Tibial nerve (tissue), 4 donors: ENCODE results near the gene CLCNKA.

ENCODE experiments used
- EP300 ChIP-seq, 2 donors: sonication (generic); formaldehyde crosslinking; IDR thresholded peaks; one replicate each; pipeline ENCODE4 v1.6.1; 2017; ENCODE audit warnings: antibody characterized with exemption in 2 of 2, mild to moderate bottlenecking in 1 of 2
- TF ChIP-seq, protein P1 (sequence below), 5 experiments: fragments of 200-600 bp in 3 of 5; fragments of 450-650 bp in 2 of 5; sonication (generic) in 3 of 5; IDR thresholded peaks; one replicate each; pipeline ENCODE4 v1.5.1; 2016 to 2019; ENCODE audit warnings: antibody characterized with exemption in 5 of 5, mild to moderate bottlenecking in 3 of 5, moderate library complexity in 2 of 5

DNA sequence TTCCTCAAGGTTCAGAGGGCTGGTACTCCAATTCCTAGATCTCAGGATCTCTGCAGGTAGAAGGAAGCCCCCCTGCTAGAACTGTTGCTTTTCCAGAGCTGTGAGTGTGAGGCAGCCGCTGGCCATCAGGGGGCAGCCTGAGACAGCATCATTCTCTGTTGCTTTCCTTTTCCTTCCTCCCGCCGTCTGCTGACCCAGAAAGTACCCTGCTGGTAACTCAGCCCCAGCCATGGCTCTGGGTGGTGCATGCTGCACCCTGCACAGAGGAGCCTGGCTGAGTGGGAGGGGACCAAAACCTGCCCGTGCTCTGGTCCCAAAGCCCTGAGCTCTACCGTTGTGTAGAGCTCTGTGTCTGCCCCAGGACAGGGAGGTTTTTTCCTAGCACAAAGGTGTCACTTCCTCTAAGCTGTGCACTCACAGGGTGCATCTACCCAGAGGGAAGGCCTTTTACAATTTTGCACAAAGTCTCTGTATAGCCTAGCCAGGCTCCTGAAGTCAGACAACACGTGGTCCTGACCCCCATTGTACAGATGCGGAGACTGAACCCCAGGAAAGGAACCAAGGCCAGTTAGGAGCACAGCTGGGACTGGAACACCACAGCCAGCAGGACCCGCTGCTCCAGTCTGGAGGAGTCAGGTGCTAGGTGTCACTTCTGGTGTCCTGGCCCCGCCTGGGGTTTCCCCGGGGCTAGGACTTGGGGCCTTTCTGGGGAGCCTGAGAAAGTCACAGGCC, 57.3 kb downstream of the CLCNKA start:
- peak in 1 of 2 donors; percentile 34 for TF ChIP-seq EP300 (IDR thresholded peaks at IDR 0.05)
- TF ChIP-seq, protein P1, sequence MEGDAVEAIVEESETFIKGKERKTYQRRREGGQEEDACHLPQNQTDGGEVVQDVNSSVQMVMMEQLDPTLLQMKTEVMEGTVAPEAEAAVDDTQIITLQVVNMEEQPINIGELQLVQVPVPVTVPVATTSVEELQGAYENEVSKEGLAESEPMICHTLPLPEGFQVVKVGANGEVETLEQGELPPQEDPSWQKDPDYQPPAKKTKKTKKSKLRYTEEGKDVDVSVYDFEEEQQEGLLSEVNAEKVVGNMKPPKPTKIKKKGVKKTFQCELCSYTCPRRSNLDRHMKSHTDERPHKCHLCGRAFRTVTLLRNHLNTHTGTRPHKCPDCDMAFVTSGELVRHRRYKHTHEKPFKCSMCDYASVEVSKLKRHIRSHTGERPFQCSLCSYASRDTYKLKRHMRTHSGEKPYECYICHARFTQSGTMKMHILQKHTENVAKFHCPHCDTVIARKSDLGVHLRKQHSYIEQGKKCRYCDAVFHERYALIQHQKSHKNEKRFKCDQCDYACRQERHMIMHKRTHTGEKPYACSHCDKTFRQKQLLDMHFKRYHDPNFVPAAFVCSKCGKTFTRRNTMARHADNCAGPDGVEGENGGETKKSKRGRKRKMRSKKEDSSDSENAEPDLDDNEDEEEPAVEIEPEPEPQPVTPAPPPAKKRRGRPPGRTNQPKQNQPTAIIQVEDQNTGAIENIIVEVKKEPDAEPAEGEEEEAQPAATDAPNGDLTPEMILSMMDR (IDR thresholded peaks at IDR 0.05), result peak; percentile 80 to 98 (median 84)
